HepG2 (cell line): ENCODE results near the gene PROC. TPM values are rescaled to one million over a fixed set of nuclear protein-coding genes. Genes with fewer than 3 reads are reported as not detected.

ENCODE experiments used
- CHCHD3 ChIP-seq: sonication (generic); formaldehyde crosslinking; IDR thresholded peaks from 2 replicates; pipeline ENCODE4 v1.8.0; 2022; ENCODE audit warnings: mild to moderate bottlenecking, missing genetic modification reagents, moderate library complexity
- DR1 ChIP-seq: sonication (generic); formaldehyde crosslinking; IDR thresholded peaks from 2 replicates; pipeline ENCODE4 v1.8.0; 2021; ENCODE audit warnings: mild to moderate bottlenecking, missing genetic modification reagents, inconsistent platforms
- ETV6 ChIP-seq: sonication (generic); formaldehyde crosslinking; conservative IDR thresholded peaks from 2 replicates; pipeline ENCODE4 v1.4.0; 2020; ENCODE audit warnings: missing genetic modification reagents
- EZH2 ChIP-seq: conservative IDR thresholded peaks from 2 replicates; pipeline ENCODE4 v1.6.1; 2012; ENCODE audit warnings: mild to moderate bottlenecking, low read depth, low read length, moderate library complexity
- HNF4G ChIP-seq, 2 experiments: sonication (generic) in 1 of 2; formaldehyde crosslinking in 1 of 2; IDR thresholded peaks; 2 replicates each; pipeline versions ENCODE4 v1.4.0 to v1.6.1; 2011 to 2020; ENCODE audit warnings: borderline replicate concordance in 2 of 2, low read depth in 2 of 2, mild to moderate bottlenecking in 2 of 2, low read length in 1 of 2, missing genetic modification reagents in 1 of 2, moderate library complexity in 1 of 2
- NRL ChIP-seq: sonication (generic); formaldehyde crosslinking; IDR thresholded peaks from 2 replicates; pipeline ENCODE4 v1.5.0; 2020; ENCODE audit warnings: missing genetic modification reagents, mild to moderate bottlenecking, moderate library complexity, borderline replicate concordance
- PHF5A ChIP-seq: IDR thresholded peaks from one replicate; pipeline ENCODE4 v1.6.1; 2018; ENCODE audit warnings: low read depth, missing genetic modification reagents; ENCODE audit not compliant: unreplicated experiment
- POLR2AphosphoS2 ChIP-seq: IDR thresholded peaks from 2 replicates; pipeline ENCODE4 v1.6.1; 2011; ENCODE audit warnings: low read depth, low read length, improper control_type of control experiment
- SIN3B ChIP-seq: fragments of 150-350 bp; IDR thresholded peaks from 2 replicates; pipeline ENCODE4 v1.6.1; 2014; ENCODE audit warnings: low read length
- SYNCRIP ChIP-seq: fragments of 200-400 bp; formaldehyde crosslinking; IDR thresholded peaks from 2 replicates; pipeline ENCODE4 v1.6.1; 2018; ENCODE audit warnings: mild to moderate bottlenecking, low read depth, low read length; ENCODE audit not compliant: insufficient read depth
- TERF1 ChIP-seq: sonication (generic); formaldehyde crosslinking; IDR thresholded peaks from 2 replicates; pipeline ENCODE4 v1.8.0; 2022; ENCODE audit warnings: mild to moderate bottlenecking, missing genetic modification reagents, moderate library complexity
- U2AF1 ChIP-seq: fragments of 200-400 bp; formaldehyde crosslinking; optimal IDR thresholded peaks from 2 replicates; pipeline ENCODE3; 2017; ENCODE audit warnings: mild to moderate bottlenecking, low read depth, low read length
- ZBTB42 ChIP-seq: sonication (generic); formaldehyde crosslinking; IDR thresholded peaks from 2 replicates; pipeline ENCODE4 v1.5.0; 2020; ENCODE audit warnings: mild to moderate bottlenecking, missing genetic modification reagents
- ZC3H13 ChIP-seq: sonication (generic); formaldehyde crosslinking; IDR thresholded peaks from 2 replicates; pipeline ENCODE4 v1.8.1; 2023; ENCODE audit warnings: mild to moderate bottlenecking, missing genetic modification reagents, moderate library complexity
- ZMAT5 ChIP-seq: sonication (generic); formaldehyde crosslinking; IDR thresholded peaks from 2 replicates; pipeline ENCODE4 v1.5.0; 2020; ENCODE audit warnings: mild to moderate bottlenecking, low read depth, missing genetic modification reagents, borderline replicate concordance
- ZNF276 ChIP-seq: sonication (generic); formaldehyde crosslinking; IDR thresholded peaks from 2 replicates; pipeline ENCODE4 v1.4.0; 2020; ENCODE audit warnings: mild to moderate bottlenecking, low read depth, missing genetic modification reagents
- ZNF33A ChIP-seq: sonication (generic); formaldehyde crosslinking; IDR thresholded peaks from 2 replicates; pipeline ENCODE4 v1.5.1; 2020; ENCODE audit warnings: missing genetic modification reagents, mild to moderate bottlenecking, moderate library complexity, borderline replicate concordance
- ZNF512B ChIP-seq: sonication (generic); formaldehyde crosslinking; IDR thresholded peaks from 2 replicates; pipeline ENCODE4 v1.5.1; 2020; ENCODE audit warnings: missing genetic modification reagents, mild to moderate bottlenecking, borderline replicate concordance
- ZNF569 ChIP-seq: sonication (generic); formaldehyde crosslinking; IDR thresholded peaks from 2 replicates; pipeline ENCODE4 v1.5.0; 2020; ENCODE audit warnings: mild to moderate bottlenecking, missing genetic modification reagents, moderate library complexity, borderline replicate concordance
- ZNF607 ChIP-seq: sonication (generic); formaldehyde crosslinking; IDR thresholded peaks from 2 replicates; pipeline ENCODE4 v1.5.1; 2020; ENCODE audit warnings: missing genetic modification reagents, mild to moderate bottlenecking, borderline replicate concordance
- ZNF83 ChIP-seq: sonication (generic); formaldehyde crosslinking; IDR thresholded peaks from 2 replicates; pipeline ENCODE4 v1.4.0; 2020; ENCODE audit warnings: missing genetic modification reagents, mild to moderate bottlenecking, borderline replicate concordance
- polyA plus RNA-seq, 8 experiments: library from polyadenylated mRNA; depleted of rRNA in 3 of 8; stranded (reverse) in 7 of 8; unstranded in 1 of 8; fragments of >200 nt; fragmentation: Illumina TruSeq in 4 of 8; extraction: Trizol in 4 of 8; gene quantifications; 2 replicates each; pipeline versions ENCODE4 v1.2.1 to v1.2.3, GENCODE V29; 2011 to 2016; ENCODE audit warnings: low read depth in 4 of 8, missing spikeins in 1 of 8, mixed read lengths in 1 of 8; ENCODE audit not compliant: insufficient read depth in 1 of 8
- total RNA-seq, 5 experiments: library from RNA; depleted of rRNA; stranded (reverse); fragments of >200 nt; fragmentation: Illumina TruSeq; extraction: Trizol; gene quantifications; 2 replicates each; pipeline ENCODE4 v1.2.3, GENCODE V29; 2016; ENCODE audit warnings: low read depth in 1 of 5

The PROC gene
- total and polyA plus RNA-seq, 2 of the 13 experiments (the other 11 are each of a cell fraction or from before 2014, with no cell fraction given), result 134 to 185 TPM

- TF ChIP-seq TERF1 (CRISPR knock-in tag) (no peak), ZNF512B (CRISPR knock-in tag) (peak; percentile 81; the same call in 1 of the 2 replicates), U2AF1 (no peak), ZNF569 (CRISPR knock-in tag) (0 out of 2 replicates have a peak, but pooled peaks have one; percentile 22), ZMAT5 (CRISPR knock-in tag) (no peak), SIN3B (peak; percentile 47; the same call in 1 of the 2 replicates), SYNCRIP (no peak), EZH2 (no peak), POLR2AphosphoS2 (no peak), ZNF83 (CRISPR knock-in tag) (no peak), ZNF33A (peak; percentile 85; the same call in 1 of the 2 replicates), HNF4G (IDR thresholded peaks at IDR 0.05; ENCODE audit: borderline replicate concordance, low read depth, low read length) (peak; percentile 100), HNF4G (CRISPR knock-in tag; IDR thresholded peaks at IDR 0.05; ENCODE audit: borderline replicate concordance, low read depth) (peak; percentile 98), DR1 (CRISPR knock-in tag) (peak; percentile 56; the same call in 1 of the 2 replicates), ZBTB42 (CRISPR knock-in tag) (no peak), ZNF607 (CRISPR knock-in tag) (peak; percentile 96), CHCHD3 (CRISPR knock-in tag) (no peak), PHF5A (CRISPR knock-in tag) (peak; percentile 90), ZC3H13 (peak; percentile 34; the same call in 1 of the 2 replicates), ZNF276 (peak; percentile 81), ETV6 (CRISPR knock-in tag) (0 out of 2 replicates have a peak, but pooled peaks have one; percentile 19), NRL (peak; percentile 92)
These were observed 19.8 kb downstream of the PROC start (continued) for GRCh38 chr2:127437781-127438726.
